NCI-H2196 treated with DMSO at 0.1 percent for 48 hours (cell line): ENCODE data around the gene ATG2A.
"Not testable (repeated sequence)": the region's sequence is repeated elsewhere in the genome, so short reads cannot be mapped to it uniquely, and the experiment has no call there.

Experiments
- DNase-seq: peaks from one replicate; lab custom pipeline; 2025; ENCODE audit not compliant: unreplicated experiment; lab: John Stamatoyannopoulos, UW

ATG2A gene

DNA sequence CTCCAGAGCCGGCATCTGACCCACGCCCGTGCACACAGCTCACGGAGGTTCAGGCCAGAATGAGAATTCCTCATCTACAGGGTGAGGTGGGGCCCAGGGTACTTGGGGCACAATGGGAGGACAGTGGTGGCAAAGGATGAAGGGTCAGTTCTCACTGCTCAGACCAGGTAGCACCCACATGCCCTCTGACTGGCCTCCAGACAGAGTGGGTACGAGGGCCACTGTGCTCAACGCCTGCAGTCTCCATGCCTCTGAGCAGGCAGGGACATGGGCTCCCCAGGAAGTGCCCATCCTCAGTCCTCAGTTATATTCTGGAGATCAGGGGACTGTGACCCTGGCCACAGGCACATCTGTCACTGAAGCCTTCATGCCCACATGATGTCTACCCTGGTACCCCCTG lies 59.5 kb downstream of the ATG2A start:
- DNase-seq = no peak

DNA sequence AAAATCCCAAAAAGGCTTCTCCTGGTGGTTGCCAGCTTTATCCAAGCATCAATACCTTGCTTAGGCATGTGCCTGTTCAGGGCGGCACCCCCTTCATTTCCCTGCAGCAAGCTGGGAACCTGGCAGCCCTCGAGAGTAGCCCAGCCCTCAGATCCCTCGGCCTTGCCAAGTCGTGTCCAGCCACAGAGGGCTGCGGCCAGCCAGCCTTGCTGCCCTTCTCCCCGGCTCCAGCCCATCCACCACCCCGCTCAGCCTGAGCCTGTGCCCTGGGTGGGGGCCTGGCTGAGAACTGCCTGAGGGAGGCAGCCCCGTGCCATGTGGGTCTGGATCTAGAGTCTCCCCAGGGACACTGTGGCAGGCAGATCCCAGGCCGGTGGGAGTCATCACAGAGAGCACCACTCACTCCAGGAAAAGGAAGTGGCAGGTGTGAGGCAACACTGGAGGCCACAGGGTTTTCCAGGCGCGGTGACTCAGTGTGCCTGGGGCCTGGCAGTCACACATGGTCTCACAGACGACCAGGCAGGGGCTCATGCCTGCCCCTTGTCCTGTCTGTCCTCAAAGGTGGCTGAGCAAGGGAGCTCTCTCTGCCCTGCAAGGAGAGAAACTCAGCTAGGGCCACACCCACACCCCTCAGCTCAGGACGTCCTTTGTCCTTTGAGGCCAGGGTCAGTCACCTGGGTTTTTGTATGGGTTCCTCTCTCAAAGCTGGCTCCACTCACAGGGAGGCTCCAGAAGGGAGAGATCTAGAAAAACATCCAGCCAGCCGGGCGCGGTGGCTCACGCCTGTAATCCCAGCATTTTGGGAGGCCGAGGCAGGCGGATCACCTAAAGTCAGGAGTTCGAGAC lies 60.4 kb downstream of the ATG2A start:
- DNase-seq = no peak

DNA sequence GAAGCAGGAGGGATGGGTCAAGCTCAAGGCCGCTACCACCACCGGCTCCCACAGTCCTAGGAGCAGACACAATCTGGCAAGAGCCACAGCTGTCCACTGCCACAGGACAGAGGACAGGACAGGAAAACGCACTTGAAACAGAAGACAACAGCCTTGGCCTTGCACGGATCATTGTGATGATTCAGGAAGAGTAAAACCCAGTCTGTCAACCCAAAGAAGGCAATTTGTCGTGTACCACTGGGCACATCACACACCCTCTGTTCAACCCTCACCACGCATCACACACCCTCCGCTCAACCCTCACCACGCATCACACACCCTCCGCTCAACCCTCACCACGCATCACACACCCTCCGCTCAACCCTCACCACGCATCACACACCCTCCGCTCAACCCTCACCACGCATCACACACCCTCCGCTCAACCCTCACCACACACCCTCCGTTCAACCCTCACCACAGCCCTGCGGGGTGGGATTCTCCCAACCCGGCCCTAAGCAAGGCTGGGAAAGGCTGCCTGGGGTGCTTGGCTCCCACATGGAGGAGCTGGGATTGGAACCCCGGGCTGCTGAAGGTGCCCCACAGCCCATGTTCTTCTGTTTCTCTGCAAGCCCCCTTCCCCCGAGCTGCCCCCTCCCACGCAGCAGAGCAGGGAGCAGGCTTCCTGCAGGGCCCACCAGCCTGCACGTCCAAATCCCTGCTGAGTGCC lies 61.3 kb downstream of the ATG2A start:
- no peak for DNase-seq

DNA sequence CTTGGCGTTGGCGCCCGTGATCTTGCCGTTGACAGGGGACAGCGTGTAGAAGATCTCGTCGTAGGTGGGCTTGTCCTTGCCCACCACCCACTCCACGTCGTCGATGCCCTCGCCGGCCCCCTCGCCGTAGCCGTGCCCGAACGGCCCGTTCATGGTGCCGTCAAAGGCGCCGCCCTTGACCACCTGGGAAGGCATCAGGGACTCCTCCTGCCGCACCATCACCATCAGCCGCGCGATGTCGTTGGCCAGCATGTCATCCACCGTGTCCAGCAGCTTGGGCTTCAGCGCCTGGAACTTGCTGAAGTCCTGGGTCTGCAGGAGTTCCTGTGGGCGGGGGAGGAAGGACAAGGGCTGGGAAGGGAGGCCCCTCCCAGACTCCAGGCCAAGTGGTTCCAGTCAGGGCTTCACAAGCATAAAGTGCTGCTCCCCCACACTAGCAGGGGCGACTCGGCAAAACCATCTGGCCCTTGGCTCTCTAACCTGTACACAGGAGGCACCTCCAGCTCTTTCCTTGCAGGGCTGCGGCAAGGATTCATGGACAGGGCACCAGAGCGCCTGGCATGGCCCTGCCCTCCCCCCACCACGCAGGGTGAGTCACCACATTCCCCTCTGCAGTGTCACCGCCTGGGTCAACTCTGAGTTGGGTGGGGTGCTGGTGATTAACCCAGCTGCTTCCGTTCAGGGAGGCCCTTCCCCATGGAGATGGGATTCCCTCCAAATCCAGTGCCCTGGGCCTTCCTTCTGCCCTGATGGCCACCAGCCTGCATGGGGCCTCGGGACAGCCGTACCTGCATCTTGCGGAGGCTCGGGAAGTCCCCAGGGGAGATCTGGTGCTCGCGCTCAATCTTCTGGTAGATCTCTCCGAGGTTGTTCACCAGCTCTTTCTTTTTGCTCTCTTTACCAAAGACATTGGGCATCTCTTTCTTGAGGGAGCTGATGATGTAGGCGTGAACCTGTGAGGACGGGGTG lies 62.2 kb downstream of the ATG2A start:
- peak; percentile 32 for DNase-seq

DNA sequence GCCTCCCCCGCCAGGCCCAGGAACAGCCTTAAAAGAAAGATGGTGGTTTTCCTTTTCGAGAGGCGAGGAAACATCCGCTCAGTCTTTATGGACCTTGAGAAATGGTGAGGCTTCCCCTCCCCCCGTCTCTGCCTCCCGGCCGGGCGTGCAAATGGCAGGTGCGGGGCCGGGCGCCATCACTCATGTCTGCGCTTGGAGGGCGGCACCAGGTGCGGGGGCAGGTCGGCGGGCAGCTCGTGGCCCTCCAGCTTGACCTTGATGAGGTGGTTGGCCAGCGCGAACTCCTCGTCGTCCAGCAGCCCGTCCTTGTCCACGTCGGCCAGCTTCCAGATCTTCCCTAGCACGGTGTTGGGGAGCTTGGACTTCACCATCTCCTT lies 62.9 kb downstream of the ATG2A start:
- no peak for DNase-seq

DNA sequence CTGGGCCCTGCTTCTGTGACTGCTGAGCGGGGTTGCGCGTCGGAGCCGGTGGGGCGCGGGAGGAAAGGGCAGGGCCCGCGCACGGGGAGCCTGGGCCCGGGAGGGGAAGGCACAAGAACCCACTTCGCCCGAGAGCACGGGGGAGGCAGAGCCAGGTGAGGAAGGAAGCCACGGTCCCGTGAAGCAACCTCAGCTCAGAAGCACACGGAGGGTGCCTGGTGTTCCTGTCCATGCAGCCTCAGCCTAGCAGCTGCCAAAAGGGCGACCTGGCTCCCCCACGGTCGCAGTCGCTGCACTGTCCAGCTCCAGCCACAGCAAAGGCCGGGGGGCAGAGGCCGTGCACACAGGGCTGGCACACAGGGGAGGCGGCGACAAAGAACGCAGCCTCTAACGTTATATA lies 63.3 kb downstream of the ATG2A start:
- DNase-seq = no peak

DNA sequence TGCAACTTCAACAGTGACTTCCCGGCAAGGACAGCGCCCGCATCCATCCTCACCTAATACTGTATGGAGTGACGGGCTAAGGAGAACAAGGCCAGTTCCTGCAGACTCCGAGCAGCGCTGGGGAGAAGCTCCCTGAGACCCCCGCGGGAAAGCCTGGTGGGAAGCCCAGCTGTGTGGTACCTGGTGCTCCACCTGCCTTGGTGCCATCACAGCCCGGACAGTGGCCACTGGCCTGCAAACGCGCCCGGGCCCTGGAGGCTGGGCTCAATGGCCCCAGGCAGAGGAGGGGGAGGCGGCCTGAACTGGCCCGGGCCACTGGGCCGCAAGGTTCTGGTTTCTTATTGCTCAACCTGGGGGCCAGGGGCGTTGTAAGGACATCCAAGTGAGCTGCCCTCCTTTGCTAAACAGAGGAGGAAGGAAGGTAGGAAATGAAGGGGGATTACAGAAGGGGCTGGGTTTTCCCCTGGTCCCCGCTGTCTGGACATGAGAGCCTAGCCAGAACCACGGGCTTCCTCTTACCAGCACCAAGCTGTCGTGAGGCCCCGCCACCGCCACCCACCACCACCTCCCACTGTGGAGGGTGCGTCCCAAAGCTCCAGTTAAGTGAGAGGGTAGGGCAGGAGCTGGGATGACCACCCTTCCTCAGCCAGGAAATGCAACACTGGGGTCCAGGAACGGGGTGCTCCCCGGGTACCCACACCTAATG lies 64.1 kb downstream of the ATG2A start:
- no peak for DNase-seq

DNA sequence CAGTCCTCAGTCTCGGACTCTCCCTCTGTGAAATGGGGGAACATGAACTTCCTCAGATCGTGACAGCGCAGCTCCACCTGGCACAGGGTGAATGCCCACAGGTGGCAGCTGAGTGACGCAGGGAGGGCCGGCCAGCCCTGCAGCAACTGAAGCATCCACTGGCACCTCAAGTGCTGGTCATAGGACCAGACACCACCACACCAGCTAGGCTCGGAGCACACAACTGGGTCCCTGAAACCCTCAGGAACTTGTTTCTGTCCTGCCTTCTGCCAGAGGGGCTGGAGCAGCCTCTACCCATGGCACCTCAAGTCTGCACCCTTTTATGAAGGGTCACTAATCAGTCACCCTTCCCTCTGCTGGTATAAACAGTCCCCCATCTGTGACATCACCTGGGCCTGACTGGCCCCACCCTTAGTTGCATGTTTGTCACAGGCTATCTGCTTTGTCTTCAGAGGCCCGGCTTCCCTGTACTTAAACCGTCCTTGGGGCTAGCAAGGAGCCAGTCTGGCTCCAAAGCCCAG lies 65.1 kb downstream of the ATG2A start:
- no peak for DNase-seq

DNA sequence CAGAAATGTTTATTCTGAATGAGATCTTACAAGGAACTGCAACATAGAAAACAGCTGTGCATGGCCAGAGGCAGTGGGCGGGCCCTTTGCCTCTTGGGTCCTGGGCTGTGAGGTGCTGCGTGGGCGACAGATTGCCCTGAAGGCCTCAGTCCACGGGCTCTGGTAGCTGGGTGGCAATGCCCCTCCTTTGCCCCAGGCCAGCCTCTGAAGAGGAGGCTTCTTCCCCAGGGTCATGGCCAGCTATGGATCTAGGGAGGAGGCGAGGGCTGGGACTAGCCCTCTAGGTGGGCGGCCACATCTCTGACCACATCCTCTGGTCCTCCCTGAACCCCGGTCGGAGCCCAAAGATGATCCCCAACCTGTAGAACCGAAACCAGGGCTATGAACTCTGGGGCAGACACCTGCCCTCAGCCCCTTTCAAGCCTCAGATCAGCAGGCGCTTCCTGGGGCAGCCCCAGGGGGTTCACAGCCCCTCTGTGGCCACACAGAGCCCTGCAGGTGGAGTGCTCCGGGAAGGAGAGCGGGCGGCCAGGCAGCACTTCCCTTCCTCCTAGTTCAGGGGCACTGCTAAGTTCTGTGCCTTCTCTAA lies 65.9 kb downstream of the ATG2A start:
- DNase-seq = no peak

DNA sequence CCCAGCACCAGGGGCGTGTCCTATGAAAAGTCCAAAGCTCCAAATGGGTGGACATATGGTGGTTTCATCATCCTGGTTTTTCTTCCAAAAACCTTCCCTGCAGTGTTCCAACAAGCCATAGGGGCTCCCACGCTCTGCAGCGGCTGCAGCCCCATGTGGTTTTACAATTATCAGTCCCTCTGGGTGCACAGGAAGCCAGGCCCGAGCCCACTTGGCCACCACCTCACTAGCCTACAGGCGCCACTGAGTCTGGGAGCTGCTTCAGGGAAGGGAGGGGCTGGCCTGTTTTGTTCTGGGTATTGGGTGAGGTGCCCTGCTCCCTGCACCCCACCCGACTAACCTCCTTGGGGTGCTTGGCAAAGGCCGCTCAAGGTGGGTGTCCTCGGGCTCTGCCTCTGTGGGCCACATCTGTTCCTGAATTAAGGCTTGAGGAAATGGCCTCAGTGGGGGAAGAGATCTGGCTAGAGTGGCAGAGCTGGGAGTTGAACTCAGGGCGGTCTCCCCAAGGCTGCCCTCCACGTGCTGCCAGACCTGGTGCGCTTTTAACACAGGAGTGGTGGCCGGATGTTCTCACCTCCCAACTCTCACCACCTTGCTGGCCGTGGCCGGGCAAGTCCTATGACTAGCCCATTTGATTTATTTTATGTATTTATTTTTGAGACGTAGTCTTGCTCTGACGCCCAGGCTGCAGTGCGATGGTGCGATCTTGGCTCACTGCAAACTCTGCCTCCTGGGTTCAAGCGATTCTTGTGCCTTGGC lies 67.2 kb downstream of the ATG2A start:
- no peak for DNase-seq

DNA sequence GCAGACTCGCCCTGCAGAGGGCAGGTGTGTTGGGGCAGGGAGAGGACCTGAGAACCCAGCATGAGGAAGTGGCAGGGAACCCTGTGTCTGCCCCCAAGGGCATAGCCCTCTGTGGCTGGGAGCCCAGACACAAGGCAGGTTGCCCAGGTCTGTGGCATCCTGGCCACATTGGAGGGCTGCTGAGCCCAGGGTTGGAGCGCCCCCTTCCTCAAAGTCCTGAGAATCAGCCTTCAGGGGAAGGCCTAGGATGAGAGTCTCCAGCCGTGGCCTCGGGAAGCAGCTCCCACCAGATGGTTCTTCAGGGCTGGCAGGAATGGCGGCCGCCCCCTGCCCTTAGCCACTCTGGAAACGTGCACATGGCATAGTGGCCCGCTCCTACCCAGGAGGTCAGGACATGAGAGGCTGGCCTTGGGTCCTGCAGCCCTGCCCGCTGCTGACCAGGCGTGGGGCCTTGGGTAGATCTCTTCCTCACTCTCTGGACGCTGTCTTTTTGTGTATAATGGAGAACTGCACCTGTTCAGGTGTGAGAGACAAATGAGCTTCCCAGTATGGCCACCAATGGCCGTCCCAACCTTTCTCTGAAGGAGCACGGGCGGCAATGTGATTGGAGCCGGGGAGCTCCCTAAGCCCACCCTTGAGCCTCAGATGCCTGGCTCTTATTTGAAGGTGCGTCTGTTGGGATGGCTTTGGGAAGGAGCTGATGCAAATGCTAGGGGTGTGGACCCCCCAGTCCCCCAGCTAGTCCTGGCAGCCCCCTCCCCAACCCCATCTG lies 68.0 kb downstream of the ATG2A start:
- peak; percentile 41 for DNase-seq

DNA sequence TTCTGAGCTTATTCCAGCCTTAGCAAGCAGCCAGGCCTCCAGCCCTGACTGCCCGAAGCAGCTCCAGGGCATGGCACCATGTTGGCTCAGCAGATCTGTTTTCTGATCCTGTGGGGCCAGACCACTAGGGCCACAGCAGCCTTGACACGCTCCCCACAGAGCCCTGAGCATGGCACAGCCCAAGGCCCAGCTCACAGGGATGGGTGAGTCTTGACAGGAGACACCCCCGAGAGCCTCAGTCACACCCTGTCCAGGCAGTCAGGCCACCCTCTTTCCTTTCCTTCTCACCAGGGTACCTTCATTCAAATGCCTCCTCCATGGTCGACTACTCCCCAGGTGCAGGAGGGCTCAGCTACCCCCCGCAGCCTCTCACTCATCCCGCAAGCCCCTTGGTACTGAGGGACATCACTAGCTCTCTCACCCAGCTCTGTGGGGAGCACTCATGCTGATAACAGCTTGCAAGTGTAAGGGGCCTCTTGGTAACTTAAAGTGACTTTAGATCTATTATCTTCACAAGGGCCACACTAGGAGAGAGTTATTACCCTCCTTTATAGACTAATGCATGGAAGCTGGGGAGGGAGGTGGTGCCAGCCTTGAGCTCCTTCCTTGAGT lies 68.7 kb downstream of the ATG2A start:
- DNase-seq = no peak

DNA sequence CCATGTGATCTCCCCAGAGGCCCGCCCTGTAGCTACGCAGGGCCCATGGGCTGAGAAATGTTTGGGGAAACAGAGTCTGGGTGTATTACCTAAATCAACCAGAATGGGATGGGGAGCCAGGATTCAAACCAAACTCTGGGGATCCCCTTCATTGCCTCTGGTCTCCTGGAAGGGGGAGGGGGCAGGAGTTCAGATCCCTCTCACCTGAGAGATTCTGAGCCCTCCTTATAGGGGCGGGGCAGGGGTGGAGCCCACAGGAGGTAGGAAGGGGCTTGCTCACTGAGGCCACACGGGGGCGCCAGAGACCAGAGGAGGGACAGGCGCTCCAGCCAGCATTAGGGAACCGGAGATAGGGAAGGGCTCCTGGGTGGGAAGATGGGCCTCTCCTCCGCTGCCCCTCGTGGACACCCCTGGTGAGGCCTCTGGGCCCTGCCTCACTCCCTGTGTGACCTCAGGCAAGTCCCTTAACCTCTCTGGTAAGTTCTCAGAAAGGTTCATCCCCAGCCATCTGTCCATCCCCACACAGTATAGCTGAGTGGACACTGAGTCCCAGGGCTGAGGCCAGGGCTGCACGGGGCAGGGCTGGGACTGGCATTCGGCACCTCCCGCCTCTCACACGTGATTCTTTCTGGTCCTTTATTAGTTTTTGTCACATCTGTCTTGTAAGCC lies 69.9 kb downstream of the ATG2A start:
- peak; percentile 92 for DNase-seq

DNA sequence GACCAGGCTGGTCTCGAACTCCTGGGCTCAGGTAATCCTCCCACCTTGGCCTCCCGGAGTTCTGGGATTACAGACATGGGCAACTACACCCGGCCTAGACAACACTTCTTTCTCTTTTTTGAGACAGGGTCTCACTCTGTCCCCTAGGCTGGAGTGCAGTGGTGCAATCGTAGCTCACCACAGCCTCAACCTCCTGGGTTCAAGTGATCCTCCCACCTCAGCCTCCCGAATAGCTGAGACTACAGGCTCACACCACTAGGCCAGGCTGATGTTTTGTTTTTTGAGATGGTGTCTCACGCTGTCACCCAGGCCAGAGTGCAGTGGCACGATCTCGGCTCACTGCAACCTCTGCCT lies 71.3 kb downstream of the ATG2A start:
- not testable (repeated sequence) for DNase-seq

DNA sequence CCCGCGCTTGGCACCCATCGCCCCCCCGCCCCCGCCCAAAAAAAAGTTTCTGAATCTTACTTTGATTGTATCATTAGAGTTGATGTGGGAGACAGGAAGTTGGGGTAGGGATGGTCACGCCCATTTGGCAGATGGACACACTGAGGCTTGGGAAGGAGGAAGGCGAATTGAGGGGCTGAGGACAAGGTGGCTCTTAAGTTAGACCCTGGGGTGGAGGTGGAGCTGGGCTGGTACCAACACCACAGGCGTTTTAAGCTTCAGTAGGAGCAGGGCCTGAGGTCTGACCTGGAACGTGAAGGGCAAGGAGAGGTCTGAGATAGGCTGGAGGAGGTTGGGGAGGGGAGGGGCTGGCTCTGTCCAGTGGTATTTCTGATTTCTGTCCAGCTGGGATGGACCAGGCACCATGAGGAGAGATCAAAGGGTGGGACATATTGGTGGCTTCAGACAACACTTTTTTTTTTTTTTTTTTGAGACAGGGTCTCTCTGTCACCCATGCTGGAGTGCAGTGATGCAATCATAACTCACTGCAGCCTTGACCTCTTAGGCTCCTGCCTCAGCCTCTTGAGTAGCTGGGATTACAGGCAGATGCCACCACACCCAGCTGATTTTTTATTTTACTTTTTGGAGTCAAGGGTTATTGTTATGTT lies 71.8 kb downstream of the ATG2A start:
- DNase-seq = no peak
